RWPE1 (cell line): ENCODE measurements around the gene ADGRE2.
"Not testable (repeated sequence)": the region's sequence is repeated elsewhere in the genome, so short reads cannot be mapped to it uniquely, and the experiment has no call there.

Experiments
- CTCF ChIA-PET: fragments of 350-600 bp; sonication (Branson Sonifier 250); formaldehyde crosslinking; extraction: SDS; loops from one replicate; lab custom pipeline; 2021; lab: Yijun Ruan, JAX
- POLR2A ChIA-PET: fragments of 400-600 bp; formaldehyde crosslinking; extraction: SDS; loops from one replicate; lab custom pipeline; 2020; ENCODE audit warnings: antibody characterized with exemption; ENCODE audit not compliant: low non-redundant PET; lab: Yijun Ruan, JAX
- DNase-seq: peaks from one replicate; pipeline ENCODE4 v3.0.0; 2012; ENCODE audit warnings: low spot score
- H3K27ac ChIP-seq: fragments of 450-650 bp; 2 replicates; pipeline ENCODE4 v1.5.1; 2017
- CTCF ChIP-seq: fragments of 450-650 bp; conservative IDR thresholded peaks from 2 replicates; pipeline ENCODE4 v1.5.1; 2017; ENCODE audit warnings: low read depth, mild to moderate bottlenecking

The ADGRE2 gene

GRCh38 chr19:14783410-14783998 lies 5.1 kb upstream of the ADGRE2 start:
- DNase-seq, POLR2A ChIA-PET, H3K27ac ChIP-seq: not testable (repeated sequence)
- CTCF ChIA-PET, result interaction anchor here (0.6 kb wide), 2 partner anchors 28 to 76 kb away, joined by 3 read pairs; no protein-coding TSS in a partner anchor

GRCh38 chr19:14782626-14783409 lies 4.5 kb upstream of the ADGRE2 start:
- H3K27ac ChIP-seq, result no peak overlapping the region
- ChIA-PET CTCF (interaction anchor here (0.6 kb wide), 3 partner anchors 28 to 128 kb away, joined by 3 read pairs; no protein-coding TSS in a partner anchor), POLR2A (no interaction called here)
- TF ChIP-seq CTCF, result no peak
- DNase-seq, result no peak

GRCh38 chr19:14781713-14782536 lies 3.6 kb upstream of the ADGRE2 start:
- POLR2A ChIA-PET, H3K27ac ChIP-seq, DNase-seq: not testable (repeated sequence)
- CTCF ChIA-PET, result interaction anchor here (0.6 kb wide), 1 partner anchor 127 kb away, joined by 3 read pairs; no protein-coding TSS in a partner anchor

- POLR2A ChIA-PET, CTCF ChIA-PET, H3K27ac ChIP-seq, DNase-seq: not testable (repeated sequence)
Measured at GRCh38 chr19:14780622-14781225, 2.4 kb upstream of the ADGRE2 start.

- ChIA-PET CTCF (interaction anchor here (0.8 to 1.0 kb wide), 2 partner anchors 8 to 87 kb away, joined by 4 read pairs; no protein-coding TSS in a partner anchor), POLR2A (no interaction called here)
- DNase-seq, result no peak
- TF ChIP-seq CTCF, result no peak
- no peak overlapping the region for H3K27ac ChIP-seq
Measured at GRCh38 chr19:14779151-14779550, 791 bp upstream of the ADGRE2 start.

- not testable (repeated sequence) for DNase-seq
- CTCF ChIA-PET, result interaction anchor here (0.6 to 0.9 kb wide), 2 partner anchors 9 to 12 kb away, joined by 5 read pairs; no protein-coding TSS in a partner anchor
- peak overlapping the region; percentile 78 for H3K27ac ChIP-seq
- POLR2A ChIA-PET, result interaction anchor here (0.5 kb wide), 1 partner anchor 242 kb away, joined by 5 read pairs; no protein-coding TSS in a partner anchor
Measured at GRCh38 chr19:14777645-14778044, 715 bp downstream of the ADGRE2 start.

- peak overlapping the region; percentile 78 for H3K27ac ChIP-seq
- TF ChIP-seq CTCF, result no peak
- POLR2A ChIA-PET, result no interaction called here
- DNase-seq, result no peak
- CTCF ChIA-PET, result interaction anchor here (0.6 kb wide), 2 partner anchors 14 to 47 kb away, joined by 3 to 4 read pairs; no protein-coding TSS in a partner anchor
Measured at GRCh38 chr19:14775869-14776586, 2.3 kb downstream of the ADGRE2 start.

- POLR2A ChIA-PET, DNase-seq, H3K27ac ChIP-seq: not testable (repeated sequence)
- CTCF ChIA-PET, result interaction anchor here (0.6 kb wide), 1 partner anchor 572 kb away, joined by 3 read pairs; no protein-coding TSS in a partner anchor
Measured at GRCh38 chr19:14775326-14775725, 3.0 kb downstream of the ADGRE2 start.
